K562 (cell line): ENCODE data around the gene B3GALNT1. TPM values are rescaled to one million over a fixed set of nuclear protein-coding genes. Genes with fewer than 3 reads are reported as not detected.

Source experiments
- ATAC-seq: fragments of 200-7000 bp; cut with Tn5 transposase; 3 replicates; pipeline ENCODE4 v1.9.1; 2020; ENCODE audit warnings: moderate library complexity
- BruUV-seq: library from RNA; stranded (reverse); fragments of 400-500 nt; replicated peaks from 2 replicates; lab custom pipeline; 2021; lab: Mats Ljungman, UMichigan
- CTCF ChIA-PET: fragments of 300-600 bp; formaldehyde crosslinking; extraction: SDS; loops from one replicate; lab custom pipeline; 2021; ENCODE audit warnings: low intra/inter-chr PET ratio; lab: Yijun Ruan, JAX
- POLR2A ChIA-PET: fragments of 300-600, 350-650 bp; sonication (Branson Sonifier 250); formaldehyde crosslinking; extraction: SDS; loops from one replicate; lab custom pipeline; 2021; ENCODE audit warnings: antibody characterized with exemption, inconsistent platforms; lab: Yijun Ruan, JAX
- DNase-seq, 4 experiments: peaks; one replicate each; pipeline versions ENCODE4 v3.0.0 to v3.0.0-alpha.2; 2011 to 2018; ENCODE audit warnings: low spot score in 3 of 4, mixed read lengths in 3 of 4; ENCODE audit errors: extremely low read depth in 1 of 4
- FAIRE-seq: peaks from 2 replicates; lab custom pipeline; 2011; peaks lifted over from hg19 to GRCh38; lab: Jason Lieb, UNC
- H2AFZ ChIP-seq: 2 replicates; pipeline ENCODE4 v1.6.0; 2011; ENCODE audit warnings: low read depth, low read length, control low read depth, inconsistent platforms
- H3K27ac ChIP-seq: fragments of 200-600 bp; 3 replicates; pipeline ENCODE4 v1.8.0; 2011; ENCODE audit warnings: low read depth, mild to moderate bottlenecking, control low read depth, inconsistent platforms, low read length, moderate library complexity, mixed read lengths; ENCODE audit errors: extremely low read depth
- H3K27me3 ChIP-seq, 2 experiments: fragments of 300-600 bp in 1 of 2; 2 replicates in 1 of 2; 3 replicates in 1 of 2; pipeline versions ENCODE4 v1.6.0 to v1.8.0; 2011; ENCODE audit warnings: inconsistent platforms in 2 of 2, low read length in 2 of 2, mild to moderate bottlenecking in 1 of 2, mixed read lengths in 1 of 2, moderate library complexity in 1 of 2; ENCODE audit not compliant: control insufficient read depth in 2 of 2, insufficient read depth in 2 of 2
- H3K36me3 ChIP-seq: fragments of 300-600 bp; 3 replicates; pipeline ENCODE4 v1.8.0; 2011; ENCODE audit warnings: mild to moderate bottlenecking, low read length, inconsistent platforms; ENCODE audit not compliant: control insufficient read depth, insufficient read depth
- H3K4me1 ChIP-seq, 2 experiments: fragments of 200-600 bp in 1 of 2; replicated peaks in 1 of 2; 2 replicates in 1 of 2; 3 replicates in 1 of 2; pipeline versions ENCODE4 v1.5.1 to v1.8.0; 2011; ENCODE audit warnings: inconsistent platforms in 2 of 2, low read length in 2 of 2, mild to moderate bottlenecking in 1 of 2, mixed read lengths in 1 of 2, moderate library complexity in 1 of 2; ENCODE audit not compliant: control insufficient read depth in 2 of 2, insufficient read depth in 2 of 2
- H3K4me2 ChIP-seq: 2 replicates; pipeline ENCODE4 v1.6.1; 2011; ENCODE audit warnings: low read length, control low read depth, inconsistent platforms, mixed read lengths; ENCODE audit not compliant: insufficient read depth
- H3K4me3 ChIP-seq: fragments of 200-600 bp; sonication (generic), shearing (Covaris generic); 2 replicates; pipeline ENCODE4 v1.5.1; 2016; ENCODE audit warnings: control low read depth, inconsistent platforms
- H3K79me2 ChIP-seq: fragments of 200-600 bp; 3 replicates; pipeline ENCODE4 v1.8.0; 2011; ENCODE audit warnings: low read length, inconsistent platforms; ENCODE audit not compliant: control insufficient read depth, insufficient read depth
- H3K9ac ChIP-seq, 2 experiments: 2 replicates each; pipeline versions ENCODE4 v1.6.0 to v1.6.1; 2011; ENCODE audit warnings: low read depth in 2 of 2, low read length in 2 of 2, control low read depth in 1 of 2, inconsistent platforms in 1 of 2, mild to moderate bottlenecking in 1 of 2, mixed read lengths in 1 of 2; ENCODE audit not compliant: insufficient read depth in 1 of 2
- H3K9me1 ChIP-seq: one replicate; pipeline ENCODE4 v1.6.0; 2011; ENCODE audit warnings: inconsistent platforms, mild to moderate bottlenecking, low read length, moderate library complexity; ENCODE audit not compliant: control insufficient read depth, insufficient read depth
- H3K9me3 ChIP-seq: replicated peaks from 2 replicates; pipeline ENCODE4 v1.5.1; 2011; ENCODE audit warnings: low read depth, low read length, inconsistent platforms; ENCODE audit not compliant: control insufficient read depth, insufficient read depth
- H4K20me1 ChIP-seq: replicated peaks from 2 replicates; pipeline ENCODE4 v1.6.1; 2011; ENCODE audit warnings: low read length, inconsistent platforms, mixed read lengths; ENCODE audit not compliant: control insufficient read depth, insufficient read depth
- ARHGAP35 ChIP-seq: fragments of 450-650 bp; IDR thresholded peaks from 2 replicates; pipeline ENCODE4 v1.6.1; 2018; ENCODE audit not compliant: partially characterized antibody
- C11orf30 ChIP-seq: fragments of 450-650 bp; IDR thresholded peaks from 2 replicates; pipeline ENCODE4 v1.6.1; 2016; ENCODE audit warnings: low read depth, mild to moderate bottlenecking
- COPS2 ChIP-seq: fragments of 450-650 bp; conservative IDR thresholded peaks from 2 replicates; pipeline ENCODE4 v1.6.1; 2016; ENCODE audit warnings: mild to moderate bottlenecking, moderate library complexity
- GABPB2 ChIP-seq: fragments of 250-450 bp; sonication (Bioruptor Pico); conservative IDR thresholded peaks from 2 replicates; pipeline ENCODE4 v1.5.1; 2021; ENCODE audit warnings: mild to moderate bottlenecking
- GATA2 ChIP-seq: sonication (generic); formaldehyde crosslinking; IDR thresholded peaks from 2 replicates; pipeline ENCODE4 v1.4.0; 2020; ENCODE audit warnings: mild to moderate bottlenecking, missing genetic modification reagents
- GTF2E2 ChIP-seq: fragments of 200-800 bp; sonication (Bioruptor generic); IDR thresholded peaks from 2 replicates; pipeline ENCODE4 v1.6.1; 2016; ENCODE audit warnings: missing genetic modification characterization, missing compliant biosample characterization
- JUND ChIP-seq, 2 experiments: IDR thresholded peaks; 2 replicates in 1 of 2; 3 replicates in 1 of 2; pipeline ENCODE4 v1.6.1; 2011; ENCODE audit warnings: borderline replicate concordance in 2 of 2, low read depth in 2 of 2, low read length in 2 of 2, improper control_type of control experiment in 1 of 2, missing biosample characterization in 1 of 2, missing genetic modification characterization in 1 of 2, missing genetic modification reagents in 1 of 2
- KLF6 ChIP-seq: fragments of 250-450 bp; sonication (Bioruptor Pico); IDR thresholded peaks from 2 replicates; pipeline ENCODE4 v1.4.0; 2020; ENCODE audit warnings: mild to moderate bottlenecking, moderate library complexity, borderline replicate concordance
- NFE2 ChIP-seq: IDR thresholded peaks from 2 replicates; pipeline ENCODE4 v1.6.1; 2014; ENCODE audit warnings: antibody characterized with exemption, low read depth
- POLR2AphosphoS5 ChIP-seq: IDR thresholded peaks from 2 replicates; pipeline ENCODE4 v1.6.1; 2011; ENCODE audit warnings: mild to moderate bottlenecking, low read depth, low read length, moderate library complexity; ENCODE audit not compliant: control insufficient read depth, insufficient read depth
- ZKSCAN3 ChIP-seq: fragments of 250-450 bp; sonication (Bioruptor Pico); IDR thresholded peaks from 2 replicates; pipeline ENCODE4 v1.4.0; 2020
- ZNF232 ChIP-seq: sonication (generic); formaldehyde crosslinking; IDR thresholded peaks from 2 replicates; pipeline ENCODE4 v1.8.0; 2022; ENCODE audit warnings: mild to moderate bottlenecking, missing genetic modification reagents
- ZNF444 ChIP-seq: fragments of 250-450 bp; sonication (Bioruptor Pico); IDR thresholded peaks from 2 replicates; pipeline ENCODE4 v1.4.0; 2020; ENCODE audit warnings: mild to moderate bottlenecking, moderate library complexity
- WGBS: fragments of 100-300 bp; shearing (Covaris generic); methylation state at CpG from one replicate; pipeline ENCODE4 v1.1.6; 2016; ENCODE audit warnings: low coverage, mixed read lengths; ENCODE audit not compliant: insufficient coverage; ENCODE audit errors: missing lambda C conversion rate; 5-methylcytosine and 5-hydroxymethylcytosine counted together
- in situ Hi-C: fragments of 300-500 bp; cut with MboI; formaldehyde crosslinking; loops from 4 replicates; pipeline ENCODE4 v1.15.0; 2018; ENCODE audit warnings: inconsistent platforms, mixed read lengths
- intact Hi-C: fragments of 100-400 bp; cut with micrococcal nuclease; formaldehyde crosslinking; loops from 2 replicates; pipeline ENCODE4 v1.14.2; 2022
- polyA plus RNA-seq, 8 experiments: library from polyadenylated mRNA; depleted of rRNA in 4 of 8; stranded (reverse) in 5 of 8; unstranded in 3 of 8; fragments of >200 nt; fragmentation: Nextera tagmentation in 2 of 8; fragmentation: Illumina TruSeq in 1 of 8; extraction: Ambion mirVana in 2 of 8; extraction: Trizol in 1 of 8; gene quantifications; 2 replicates each; pipeline versions ENCODE4 v1.2.1 to v1.2.3, GENCODE V29; 2011 to 2014; ENCODE audit warnings: inconsistent platforms in 1 of 8, missing spikeins in 1 of 8
- total RNA-seq, 7 experiments: library from RNA; depleted of rRNA in 6 of 7; stranded (reverse); fragments of >200 nt in 6 of 7; fragmentation: Illumina TruSeq in 2 of 7; extraction: Trizol in 2 of 7; gene quantifications; 2 replicates each; pipeline versions ENCODE4 v1.2.1 to v1.2.3, GENCODE V29; 2011 to 2021; ENCODE audit warnings: low replicate concordance in 1 of 7
- TF ChIP-seq, protein P1 (sequence below): sonication (generic); formaldehyde crosslinking; IDR thresholded peaks from 2 replicates; pipeline ENCODE4 v1.8.0; 2022; ENCODE audit warnings: mild to moderate bottlenecking, missing genetic modification reagents
- TF ChIP-seq, protein P2 (sequence below): fragments of 450-650 bp; IDR thresholded peaks from 2 replicates; pipeline ENCODE4 v1.6.1; 2016; ENCODE audit warnings: low read depth, mild to moderate bottlenecking, moderate library complexity
- TF ChIP-seq, protein P3 (sequence below): fragments of 450-650 bp; IDR thresholded peaks from 2 replicates; pipeline ENCODE4 v1.6.1; 2017; ENCODE audit warnings: antibody characterized with exemption
- TF ChIP-seq, protein P4 (sequence below): fragments of 200-800 bp; sonication (Bioruptor generic); IDR thresholded peaks from 2 replicates; pipeline ENCODE4 v1.6.1; 2017; ENCODE audit warnings: missing genetic modification characterization, missing compliant biosample characterization

B3GALNT1 gene
- total and polyA plus RNA-seq, 9 of the 15 experiments (the other 6 are each of a cell fraction or from before 2014, with no cell fraction given), result 0.53 to 2.0 (median 1.2) TPM

DNA sequence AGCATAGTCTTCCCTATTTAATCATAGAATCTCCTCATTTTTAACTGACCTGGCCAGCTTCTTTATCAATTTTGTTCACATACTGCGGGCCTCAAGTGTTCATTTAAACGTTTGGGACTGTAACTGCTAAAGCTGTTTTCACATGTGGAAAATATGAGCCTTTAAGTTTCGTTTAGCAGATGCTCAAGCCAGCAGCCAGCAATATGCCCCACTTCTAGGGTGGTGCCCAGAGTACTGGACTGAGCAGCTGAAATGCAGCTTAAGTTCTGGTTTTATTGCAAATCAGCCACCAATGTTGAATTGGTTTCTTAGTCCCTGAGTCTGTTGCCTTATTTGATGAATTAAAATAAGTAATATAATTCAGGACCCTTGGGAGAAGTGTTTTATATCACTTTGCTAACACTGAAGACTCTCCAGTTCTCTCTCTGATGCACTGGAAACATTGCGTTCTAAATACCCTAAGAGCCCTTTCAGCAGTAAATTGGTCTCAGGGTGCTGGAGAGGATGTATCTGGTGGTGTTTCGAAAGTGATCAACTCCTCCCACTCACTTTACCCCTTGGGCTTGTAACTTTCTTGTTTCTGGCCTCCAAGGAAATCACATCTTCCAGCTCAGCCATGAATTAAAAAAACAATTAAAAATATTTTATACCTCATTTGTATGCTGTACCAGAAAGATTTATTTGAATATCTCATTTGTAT is 61.7 kb downstream of the B3GALNT1 start:
- no peaks in the 10 kb centered on the region for H3K79me2 ChIP-seq
- ChIA-PET POLR2A (no interaction called here), CTCF (no interaction called here)
- no peaks in the 10 kb centered on the region for H3K36me3 ChIP-seq
- H3K4me1 ChIP-seq, result no peaks in the 10 kb centered on the region
- no peaks in the 10 kb centered on the region for H3K27me3 ChIP-seq
- no peaks in the 10 kb centered on the region for H3K9me3 ChIP-seq
- DNase-seq (no peak), ATAC-seq (no peak), FAIRE-seq (no peak)
- no peak overlapping the region for H3K4me2 ChIP-seq
- no peak overlapping the region for H2AFZ ChIP-seq
- no peak overlapping the region for H3K9ac ChIP-seq
- 4% methylated on average over 5 of the region's 5 CpGs for WGBS
- in situ Hi-C loops (no loop called here), intact Hi-C loops (loop anchor here (10.0 kb wide), 1 partner anchor 91 kb away; no protein-coding TSS in a partner anchor)
- no TSS peak for BruUV-seq
- H3K9me1 ChIP-seq, result no peaks in the 10 kb centered on the region
- no peak overlapping the region for H3K27ac ChIP-seq
- H4K20me1 ChIP-seq, result no peaks in the 10 kb centered on the region
- TF ChIP-seq, protein P1, sequence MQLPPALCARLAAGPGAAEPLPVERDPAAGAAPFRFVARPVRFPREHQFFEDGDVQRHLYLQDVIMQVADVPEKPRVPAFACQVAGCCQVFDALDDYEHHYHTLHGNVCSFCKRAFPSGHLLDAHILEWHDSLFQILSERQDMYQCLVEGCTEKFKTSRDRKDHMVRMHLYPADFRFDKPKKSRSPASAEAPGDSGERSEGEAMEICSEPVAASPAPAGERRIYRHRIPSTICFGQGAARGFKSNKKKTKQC (CRISPR knock-in tag), result no peak
- TF ChIP-seq JUND (IDR thresholded peaks at IDR 0.05; ENCODE audit: borderline replicate concordance, low read depth, low read length), result no peak
- no peak for TF ChIP-seq JUND (tag; IDR thresholded peaks at IDR 0.05; ENCODE audit: borderline replicate concordance, low read depth, low read length)
- TF ChIP-seq, protein P2, sequence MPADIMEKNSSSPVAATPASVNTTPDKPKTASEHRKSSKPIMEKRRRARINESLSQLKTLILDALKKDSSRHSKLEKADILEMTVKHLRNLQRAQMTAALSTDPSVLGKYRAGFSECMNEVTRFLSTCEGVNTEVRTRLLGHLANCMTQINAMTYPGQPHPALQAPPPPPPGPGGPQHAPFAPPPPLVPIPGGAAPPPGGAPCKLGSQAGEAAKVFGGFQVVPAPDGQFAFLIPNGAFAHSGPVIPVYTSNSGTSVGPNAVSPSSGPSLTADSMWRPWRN, result no peak
- no peak for TF ChIP-seq COPS2
- TF ChIP-seq ARHGAP35, result no peak
- TF ChIP-seq GABPB2 (CRISPR knock-in tag), result no peak
- TF ChIP-seq, protein P3, sequence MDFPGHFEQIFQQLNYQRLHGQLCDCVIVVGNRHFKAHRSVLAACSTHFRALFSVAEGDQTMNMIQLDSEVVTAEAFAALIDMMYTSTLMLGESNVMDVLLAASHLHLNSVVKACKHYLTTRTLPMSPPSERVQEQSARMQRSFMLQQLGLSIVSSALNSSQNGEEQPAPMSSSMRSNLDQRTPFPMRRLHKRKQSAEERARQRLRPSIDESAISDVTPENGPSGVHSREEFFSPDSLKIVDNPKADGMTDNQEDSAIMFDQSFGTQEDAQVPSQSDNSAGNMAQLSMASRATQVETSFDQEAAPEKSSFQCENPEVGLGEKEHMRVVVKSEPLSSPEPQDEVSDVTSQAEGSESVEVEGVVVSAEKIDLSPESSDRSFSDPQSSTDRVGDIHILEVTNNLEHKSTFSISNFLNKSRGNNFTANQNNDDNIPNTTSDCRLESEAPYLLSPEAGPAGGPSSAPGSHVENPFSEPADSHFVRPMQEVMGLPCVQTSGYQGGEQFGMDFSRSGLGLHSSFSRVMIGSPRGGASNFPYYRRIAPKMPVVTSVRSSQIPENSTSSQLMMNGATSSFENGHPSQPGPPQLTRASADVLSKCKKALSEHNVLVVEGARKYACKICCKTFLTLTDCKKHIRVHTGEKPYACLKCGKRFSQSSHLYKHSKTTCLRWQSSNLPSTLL, result no peak
- TF ChIP-seq NFE2, result no peak
- TF ChIP-seq POLR2AphosphoS5, result no peak
- TF ChIP-seq C11orf30, result no peak
- TF ChIP-seq ZNF444 (CRISPR knock-in tag), result no peak
- TF ChIP-seq GTF2E2 (tag), result no peak
- TF ChIP-seq ZNF232 (CRISPR knock-in tag), result no peak
- TF ChIP-seq, protein P4, sequence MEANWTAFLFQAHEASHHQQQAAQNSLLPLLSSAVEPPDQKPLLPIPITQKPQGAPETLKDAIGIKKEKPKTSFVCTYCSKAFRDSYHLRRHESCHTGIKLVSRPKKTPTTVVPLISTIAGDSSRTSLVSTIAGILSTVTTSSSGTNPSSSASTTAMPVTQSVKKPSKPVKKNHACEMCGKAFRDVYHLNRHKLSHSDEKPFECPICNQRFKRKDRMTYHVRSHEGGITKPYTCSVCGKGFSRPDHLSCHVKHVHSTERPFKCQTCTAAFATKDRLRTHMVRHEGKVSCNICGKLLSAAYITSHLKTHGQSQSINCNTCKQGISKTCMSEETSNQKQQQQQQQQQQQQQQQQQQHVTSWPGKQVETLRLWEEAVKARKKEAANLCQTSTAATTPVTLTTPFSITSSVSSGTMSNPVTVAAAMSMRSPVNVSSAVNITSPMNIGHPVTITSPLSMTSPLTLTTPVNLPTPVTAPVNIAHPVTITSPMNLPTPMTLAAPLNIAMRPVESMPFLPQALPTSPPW (CRISPR knock-in tag), result no peak
- no peak for TF ChIP-seq ZKSCAN3
- TF ChIP-seq KLF6 (CRISPR knock-in tag), result no peak
- no peak for TF ChIP-seq GATA2 (CRISPR knock-in tag)
- no peak overlapping the region for H3K4me3 ChIP-seq
